ENCODE measurements around the gene KCNC3. TPM values are rescaled to one million over a fixed set of nuclear protein-coding genes. Genes with fewer than 3 reads are reported as not detected.
"Not testable (repeated sequence)": the region's sequence is repeated elsewhere in the genome, so short reads cannot be mapped to it uniquely, and the experiment has no call there.

Gene KCNC3
- total RNA-seq, 1 donor from 2014 or later, result 2.0 TPM

DNA sequence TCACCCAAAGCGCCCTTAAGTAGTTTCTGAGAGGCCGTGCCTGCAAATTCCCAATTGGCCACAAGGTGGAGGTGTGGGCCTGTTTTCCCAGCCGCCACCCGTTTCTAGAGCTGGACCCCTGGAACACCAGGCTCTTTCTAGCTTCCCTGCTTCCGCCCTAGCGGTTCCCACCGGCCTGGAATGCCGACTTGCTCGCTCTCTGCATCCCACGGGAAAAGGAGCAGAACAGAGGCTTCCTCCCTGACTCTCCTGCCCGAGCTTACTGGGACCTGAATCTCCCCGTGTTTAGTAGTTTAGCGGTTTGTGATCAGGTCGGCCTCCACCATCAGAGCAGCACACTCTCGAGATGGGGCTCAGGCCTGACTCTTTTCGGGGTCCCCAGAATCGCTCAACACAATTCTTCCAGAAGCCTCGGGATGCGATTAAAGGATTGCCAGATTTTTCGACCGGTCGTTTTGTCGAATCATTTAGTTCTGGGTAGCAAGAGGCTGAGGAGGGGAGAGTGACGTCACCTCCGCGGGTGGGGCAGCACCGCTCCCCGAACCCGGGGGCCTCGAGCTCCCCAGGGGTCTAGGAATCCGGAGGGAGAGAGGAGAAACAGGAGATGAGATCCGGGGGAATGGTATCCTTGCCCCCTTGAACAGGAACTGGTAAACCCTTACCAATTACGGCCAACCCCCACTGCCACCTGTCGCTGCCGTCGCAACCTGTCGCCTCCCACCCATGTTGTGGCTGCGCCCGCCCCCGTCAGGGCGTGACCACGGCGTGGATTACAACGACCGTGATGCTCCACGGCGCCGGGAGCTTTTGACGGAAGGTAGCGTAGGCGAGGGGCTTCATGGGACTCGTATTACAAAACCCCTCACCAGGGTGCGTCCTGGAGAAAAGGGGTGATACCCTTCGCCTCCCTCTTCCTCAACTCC lies 28.3 kb upstream of the KCNC3 start:
- intact Hi-C loops (cut with DNase I), result no loop called here
- DNase-seq (peak; percentile 87), ATAC-seq (ENCODE audit: poor library complexity) (peak; percentile 87)

DNA sequence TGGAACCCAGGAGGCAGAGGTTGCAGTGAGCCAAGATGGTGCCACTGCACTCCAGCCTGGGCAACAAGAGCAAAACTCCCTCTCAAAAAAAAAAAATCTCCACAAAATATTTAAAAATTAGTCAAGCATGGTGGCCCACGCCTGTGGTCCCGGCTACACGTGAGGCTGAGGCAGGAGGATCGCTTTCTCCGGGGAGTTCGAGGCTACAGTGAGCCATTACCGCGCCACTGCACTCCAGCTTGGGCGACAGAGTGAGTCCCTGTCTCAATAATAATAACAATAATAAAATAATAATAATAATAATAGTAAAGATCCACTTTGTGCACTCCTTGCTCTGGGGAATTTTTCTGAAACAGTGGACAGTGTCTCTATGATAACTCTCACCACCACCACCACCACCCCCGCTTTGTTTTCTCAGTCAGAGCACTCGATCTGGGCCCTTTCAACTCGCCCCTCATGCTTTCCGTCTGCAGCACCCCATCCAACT lies 27.6 kb upstream of the KCNC3 start:
- intact Hi-C loops (cut with DNase I), result no loop called here

DNA sequence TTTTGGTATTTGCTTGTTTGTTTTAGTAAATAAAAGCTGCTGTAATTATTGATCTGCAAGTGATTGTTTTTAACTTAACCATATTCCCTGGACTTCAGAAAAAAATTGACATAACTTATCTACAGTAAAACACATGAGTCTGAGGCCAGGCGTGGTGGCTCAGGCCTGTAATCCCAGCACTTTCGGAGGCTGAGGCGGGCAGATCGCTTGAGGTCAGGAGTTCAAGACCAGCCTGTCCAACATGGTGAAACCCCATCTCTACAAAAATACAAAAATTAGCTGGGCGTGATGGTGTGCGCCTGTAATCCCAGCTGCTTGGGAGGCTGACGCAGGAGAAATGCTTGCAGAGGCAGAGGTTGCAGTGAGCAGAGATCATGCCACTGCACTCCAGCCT lies 24.3 kb upstream of the KCNC3 start:
- DNase-seq; intact Hi-C loops (cut with DNase I); ATAC-seq (ENCODE audit: poor library complexity): not testable (repeated sequence)

More for the DNA sequence above, 27.6 kb upstream of the KCNC3 start:
- no peak for DNase-seq
- no peak for ATAC-seq (ENCODE audit: poor library complexity)

DNA sequence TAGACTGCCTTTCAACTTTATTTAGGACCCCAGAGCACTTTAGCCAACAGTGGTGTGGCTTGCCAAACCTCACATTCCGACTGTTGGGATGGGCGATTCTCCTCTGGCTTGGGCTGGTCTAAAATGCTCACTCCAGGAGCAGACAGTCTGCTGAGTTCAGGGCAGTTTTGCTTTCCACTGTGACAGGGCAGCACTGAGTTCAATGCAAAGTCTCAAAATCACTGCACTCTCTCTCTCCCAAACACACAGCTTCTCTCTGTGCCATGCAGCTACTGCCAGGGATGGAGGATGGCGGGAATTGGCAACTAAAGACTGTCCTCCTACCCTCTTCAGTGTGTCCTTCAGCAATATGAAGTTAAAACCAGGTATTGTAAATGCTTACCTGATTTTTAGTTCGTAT lies 23.1 kb upstream of the KCNC3 start:
- intact Hi-C loops (cut with DNase I), result no loop called here
- no peak for ATAC-seq (ENCODE audit: poor library complexity)
- DNase-seq, result no peak

DNA sequence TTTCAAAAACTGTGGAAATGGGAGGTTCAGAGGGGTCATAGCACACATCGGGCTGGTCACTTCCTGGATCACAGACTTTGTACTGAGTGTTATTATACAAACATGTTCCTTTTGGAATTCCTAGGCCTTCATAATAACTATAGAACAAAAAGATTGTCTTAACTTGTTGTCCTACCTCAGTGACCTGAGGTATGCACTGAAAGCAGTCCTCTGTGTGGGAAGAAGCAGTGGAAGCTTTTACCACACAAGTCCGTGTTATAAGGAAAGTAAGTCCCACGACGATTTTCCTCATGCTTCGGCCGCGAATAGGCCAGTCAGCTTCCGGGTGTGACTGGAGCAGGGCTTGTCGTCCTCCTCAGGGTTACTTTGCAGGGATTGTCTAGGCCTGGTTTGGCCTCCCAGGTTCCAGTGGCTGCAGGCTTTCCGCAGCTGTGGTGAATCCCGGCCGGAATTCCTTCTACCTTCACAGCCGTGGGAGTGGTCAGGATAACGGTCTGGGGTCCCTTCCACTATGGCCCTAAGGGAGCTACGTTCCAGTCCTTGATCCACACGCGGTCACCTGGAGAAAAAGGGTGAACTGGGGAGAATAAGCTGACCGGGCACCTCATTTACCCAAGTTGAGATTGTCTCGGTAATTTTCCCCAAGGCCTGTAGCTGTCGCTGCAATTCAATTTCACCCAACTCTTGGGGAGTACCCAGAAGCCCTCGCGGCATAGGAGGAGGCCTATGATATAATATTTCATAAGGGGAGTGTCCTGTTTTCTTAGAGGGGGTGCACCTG lies 20.3 kb upstream of the KCNC3 start:
- DNase-seq, result no peak
- intact Hi-C loops (cut with DNase I), result no loop called here

DNA sequence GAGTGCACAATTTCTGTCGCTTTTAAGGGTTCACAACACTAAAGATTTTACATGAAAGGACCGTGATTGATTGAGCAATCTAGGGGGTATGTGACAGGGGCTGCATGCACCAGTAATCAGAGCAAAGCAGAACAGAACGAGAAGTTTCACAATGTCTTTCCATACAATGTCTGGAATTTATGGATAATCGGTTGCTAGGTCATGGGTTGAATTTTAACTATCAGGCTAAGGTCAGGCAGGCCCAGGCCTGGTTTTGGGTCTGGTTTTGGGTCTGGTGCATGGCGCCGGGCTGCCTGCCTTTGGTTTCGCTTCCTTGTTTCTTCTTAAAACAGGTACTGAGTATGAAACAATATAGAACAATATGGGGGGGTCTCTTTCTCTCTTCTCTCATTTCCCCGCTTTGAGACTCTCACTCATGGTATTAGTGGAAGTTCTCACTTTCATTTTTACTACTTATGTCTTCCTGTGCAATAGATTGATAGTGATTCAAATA lies 18.0 kb upstream of the KCNC3 start:
- ATAC-seq (ENCODE audit: poor library complexity); DNase-seq; intact Hi-C loops (cut with DNase I): not testable (repeated sequence)

More for the DNA sequence above, 20.3 kb upstream of the KCNC3 start:
- no peak for ATAC-seq (ENCODE audit: poor library complexity)

DNA sequence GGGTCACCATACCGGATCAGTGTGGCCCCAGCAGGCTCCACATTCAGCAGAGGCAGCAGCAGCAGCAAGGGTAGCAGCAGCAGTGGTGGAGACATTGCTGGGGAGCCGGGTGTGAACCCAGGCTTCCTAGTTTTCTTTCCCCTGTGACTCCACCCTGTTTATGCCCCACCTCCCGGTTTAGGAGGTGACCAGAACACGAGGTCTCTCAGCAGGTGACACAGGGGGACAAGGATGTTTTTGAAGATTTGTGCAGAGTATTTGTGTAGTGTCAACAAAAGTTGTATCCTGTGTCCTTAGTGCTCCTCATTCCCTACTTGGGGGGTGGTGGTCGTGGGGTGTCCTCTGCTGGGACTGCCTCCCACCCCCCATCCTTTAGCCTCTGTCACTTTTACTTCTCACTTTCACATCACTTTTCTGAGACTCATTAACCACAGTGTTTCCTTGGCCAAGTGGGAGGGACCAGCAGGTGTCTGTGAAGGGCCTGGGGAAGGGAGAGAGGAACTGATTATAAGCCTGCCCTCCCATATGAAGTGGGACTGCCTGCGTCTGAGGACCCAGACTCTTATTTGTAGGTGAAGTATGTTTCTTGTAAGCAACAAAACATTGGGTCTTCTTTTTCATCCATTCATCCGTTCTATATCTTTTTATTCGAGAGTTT lies 15.6 kb upstream of the KCNC3 start:
- intact Hi-C loops (cut with DNase I), result no loop called here
- ATAC-seq (ENCODE audit: poor library complexity) (no peak), DNase-seq (no peak)

DNA sequence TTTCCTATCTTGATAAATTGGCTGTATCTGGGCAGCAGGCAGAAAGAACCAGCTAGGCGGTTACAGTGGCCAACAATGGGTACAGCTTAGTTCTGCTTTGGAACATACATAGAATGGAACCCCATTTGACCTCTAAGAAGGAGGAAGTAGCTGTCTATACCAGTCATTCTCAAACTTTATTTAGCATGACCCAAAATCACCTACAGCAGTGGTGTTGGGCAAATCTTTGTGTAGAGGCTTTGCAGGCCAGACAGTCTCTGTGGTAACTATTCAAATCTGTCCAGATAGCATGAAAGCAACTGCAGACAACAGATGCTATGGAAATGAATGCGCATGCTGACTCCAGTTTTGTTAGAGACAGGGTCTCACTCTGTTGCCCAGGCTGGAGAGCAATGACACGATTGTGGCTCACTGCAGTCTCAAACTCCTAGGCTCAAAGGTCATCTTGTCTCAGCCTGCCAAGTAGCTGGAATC lies 12.0 kb upstream of the KCNC3 start:
- intact Hi-C loops (cut with DNase I), result no loop called here
- ATAC-seq (ENCODE audit: poor library complexity) (peak; percentile 60), DNase-seq (no peak)

DNA sequence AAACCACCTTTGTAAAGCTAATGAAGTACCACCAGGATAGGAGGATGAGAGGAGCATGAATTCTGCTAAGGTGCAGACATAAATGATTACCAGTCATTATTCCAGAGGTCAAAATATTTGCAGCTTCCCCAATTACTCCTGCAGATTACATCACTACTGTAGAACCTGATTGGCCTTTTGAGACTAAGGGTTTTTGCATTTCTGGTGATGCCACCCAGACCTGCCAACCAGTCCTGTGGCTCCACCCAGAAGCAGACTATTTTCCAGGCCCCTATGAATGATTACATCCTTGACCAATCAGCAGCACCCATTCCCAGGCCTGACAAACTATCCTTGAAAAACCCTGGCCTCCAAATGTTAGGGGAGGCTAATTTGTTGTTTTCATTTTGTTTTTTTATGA lies 11.2 kb upstream of the KCNC3 start:
- DNase-seq (no peak), ATAC-seq (ENCODE audit: poor library complexity) (no peak)
- intact Hi-C loops (cut with DNase I), result no loop called here

DNA sequence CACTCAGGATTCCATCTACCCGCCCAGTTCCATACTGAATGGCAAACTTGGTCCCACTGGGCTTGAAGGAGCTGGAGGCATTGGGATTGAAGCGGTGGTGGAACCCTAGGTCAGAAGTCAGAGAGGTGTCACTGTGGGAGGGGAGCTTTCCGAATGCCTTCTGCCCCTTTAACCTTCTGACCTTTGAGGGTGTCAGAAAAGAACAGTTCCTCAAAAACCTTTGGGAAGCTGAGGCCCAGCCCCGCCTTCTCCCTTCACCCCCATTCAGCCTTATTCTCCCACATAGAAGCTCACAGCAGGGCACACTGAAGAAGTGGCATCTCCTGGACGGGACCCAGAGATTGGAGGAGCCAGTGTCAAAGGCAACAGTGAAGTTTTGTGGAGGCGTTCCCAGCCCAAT lies 7.9 kb upstream of the KCNC3 start:
- ATAC-seq (ENCODE audit: poor library complexity); intact Hi-C loops (cut with DNase I); DNase-seq: not testable (repeated sequence)

DNA sequence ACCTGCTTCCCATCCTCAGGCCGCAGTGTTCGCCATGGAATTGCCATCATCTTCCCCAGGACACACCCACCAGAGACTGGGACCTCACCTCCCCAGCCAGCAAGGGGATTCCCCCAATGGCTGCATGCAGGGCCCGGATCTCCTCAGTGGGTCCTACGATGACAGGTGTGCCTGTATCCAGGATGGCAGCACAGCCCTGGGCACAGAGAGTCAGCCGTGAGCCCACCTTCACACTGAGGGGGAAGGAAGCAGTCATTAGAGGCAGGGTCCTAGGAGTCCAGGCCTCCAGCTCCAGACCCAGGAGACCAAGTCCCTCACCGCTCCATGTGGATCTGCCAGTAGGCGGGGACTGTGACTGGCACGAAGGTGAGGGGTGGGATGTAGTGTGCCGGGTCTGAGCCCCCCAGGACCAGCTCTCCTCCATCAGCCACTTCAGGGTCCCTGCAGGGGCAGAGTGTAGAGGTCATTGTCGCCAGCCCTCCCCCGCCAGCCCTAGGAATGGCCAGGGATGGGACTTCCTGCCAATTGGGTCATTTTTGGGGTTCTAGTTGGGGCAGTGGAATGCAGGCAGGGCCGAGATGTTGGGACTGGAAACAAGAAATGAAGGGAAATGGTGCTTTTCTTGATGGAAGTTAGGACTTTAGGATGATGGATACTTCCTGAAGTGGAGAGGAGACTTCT lies 5.7 kb upstream of the KCNC3 start:
- intact Hi-C loops (cut with DNase I), result no loop called here
- ATAC-seq (ENCODE audit: poor library complexity) (no peak), DNase-seq (no peak)

DNA sequence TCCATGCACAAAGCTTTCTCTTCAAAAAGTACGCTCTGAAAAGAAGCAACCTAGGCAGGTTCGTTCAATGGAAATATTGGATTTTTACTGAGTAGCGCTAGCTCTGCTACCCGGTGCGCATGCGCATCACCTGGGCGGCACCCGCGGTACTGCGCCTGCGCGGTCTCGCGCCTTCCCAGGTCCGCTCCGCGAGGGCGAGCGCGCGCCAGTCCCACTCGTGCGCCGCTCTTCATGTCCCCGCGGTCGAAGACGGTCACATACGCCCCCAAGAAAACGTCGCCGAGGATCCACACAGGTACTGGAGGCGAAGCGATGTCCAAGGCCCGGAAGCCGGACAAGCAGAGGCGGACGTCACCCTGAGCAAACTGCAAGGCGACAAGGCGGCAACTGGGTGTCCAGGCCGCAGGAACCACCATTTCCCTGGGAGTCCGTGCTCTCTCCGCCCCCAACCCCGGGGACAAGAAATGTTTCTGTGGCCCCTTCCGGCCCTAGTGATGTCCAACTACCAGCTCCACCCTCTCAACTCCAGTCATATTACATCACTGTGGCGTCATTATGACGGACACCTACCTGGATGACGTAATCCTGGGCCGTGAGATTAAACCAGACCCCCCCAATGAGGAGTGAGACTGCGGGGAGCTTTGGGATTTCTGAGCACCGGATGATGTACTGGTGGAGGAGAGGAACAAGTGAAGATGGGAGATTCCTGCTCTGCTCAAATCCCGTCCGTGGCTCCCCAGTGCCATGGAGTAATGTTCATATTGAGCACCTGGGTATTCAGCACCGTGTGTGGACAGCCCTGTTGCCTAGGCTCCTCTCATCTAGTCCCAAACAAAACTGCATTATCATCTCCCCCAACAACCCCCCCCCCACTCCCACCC lies 4.8 kb upstream of the KCNC3 start:
- peak; percentile 87 for DNase-seq
- peak; percentile 41 for ATAC-seq (ENCODE audit: poor library complexity)
- intact Hi-C loops (cut with DNase I), result no loop called here

DNA sequence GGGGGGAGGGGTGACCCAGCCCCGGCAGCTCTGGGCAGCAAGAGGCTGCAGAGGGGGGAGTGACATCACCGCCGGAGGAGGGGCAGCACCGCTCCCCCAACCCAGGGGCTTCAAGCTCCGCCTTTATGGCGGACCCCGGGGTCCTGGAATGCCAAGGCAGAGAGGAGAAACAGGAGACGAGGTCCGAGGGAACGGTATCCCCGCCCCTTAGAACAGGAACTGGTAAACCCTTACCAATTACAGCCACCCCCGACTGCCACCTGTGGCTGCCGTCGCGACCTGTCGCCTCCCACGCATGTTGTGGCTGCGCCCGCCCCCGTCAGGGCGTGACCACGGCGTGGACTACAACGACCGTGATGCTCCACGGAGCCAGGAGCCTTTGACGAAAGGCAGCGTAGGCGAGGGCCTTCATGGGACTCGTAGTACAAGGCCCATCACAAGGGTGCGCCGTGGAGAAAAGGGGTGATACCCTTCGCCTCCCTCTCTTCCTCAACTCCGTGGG lies 4.1 kb upstream of the KCNC3 start:
- intact Hi-C loops (cut with DNase I), result no loop called here
- DNase-seq, result peak; percentile 94
- ATAC-seq (ENCODE audit: poor library complexity), result peak; percentile 69

DNA sequence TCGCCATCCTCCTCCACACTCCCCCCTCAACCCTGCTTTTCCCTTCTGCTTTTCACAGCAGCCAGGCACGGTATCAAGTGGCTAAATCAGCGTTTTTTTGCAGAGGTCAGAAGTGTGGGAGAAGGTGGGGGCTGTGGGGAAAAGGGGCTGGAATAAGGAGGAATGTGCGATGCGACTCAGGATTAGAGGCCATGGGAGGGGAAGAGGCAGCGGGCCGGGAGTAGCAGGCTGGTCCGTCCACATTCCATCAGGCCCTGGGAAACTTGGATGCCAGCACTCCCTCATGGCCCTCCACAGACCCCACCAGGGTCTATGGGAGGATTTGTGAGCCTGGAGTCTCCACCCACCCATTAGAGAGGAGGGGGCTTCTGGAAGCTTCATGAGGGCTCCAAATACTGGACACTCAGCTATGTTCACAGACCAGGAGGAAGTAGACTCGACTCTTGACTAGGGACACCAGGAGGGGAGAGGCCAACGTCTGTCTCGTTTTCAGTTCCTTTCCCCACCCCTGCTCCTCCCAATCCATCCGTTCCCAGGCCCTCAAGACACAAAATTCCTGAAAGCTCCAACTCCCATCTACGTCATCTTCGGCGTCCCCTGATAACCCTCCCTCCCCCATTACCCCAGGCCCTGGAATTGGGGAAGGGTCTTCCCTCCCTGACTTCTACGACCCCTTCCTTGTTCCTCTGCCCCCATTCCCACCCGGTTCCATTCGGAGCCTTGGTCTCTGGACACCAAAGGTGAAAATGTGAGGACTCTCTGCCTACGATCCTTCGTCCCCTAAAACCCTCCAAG lies 3.3 kb upstream of the KCNC3 start:
- ATAC-seq (ENCODE audit: poor library complexity) (no peak), DNase-seq (no peak)
- intact Hi-C loops (cut with DNase I), result no loop called here

DNA sequence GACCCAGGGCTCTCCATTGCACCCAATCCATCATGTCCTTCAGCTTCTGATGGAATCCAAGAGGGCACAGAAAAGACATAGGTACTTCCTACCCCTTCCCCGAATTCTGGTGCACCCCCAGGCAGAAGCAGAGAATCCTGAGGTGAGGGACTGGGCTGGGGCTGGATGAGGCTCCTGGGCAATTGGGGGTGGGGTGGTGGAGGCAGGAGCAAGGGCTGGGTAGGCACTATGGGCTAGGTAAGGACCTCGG lies 2.7 kb upstream of the KCNC3 start:
- no peak for DNase-seq
- no peak for ATAC-seq (ENCODE audit: poor library complexity)
- intact Hi-C loops (cut with DNase I), result no loop called here

DNA sequence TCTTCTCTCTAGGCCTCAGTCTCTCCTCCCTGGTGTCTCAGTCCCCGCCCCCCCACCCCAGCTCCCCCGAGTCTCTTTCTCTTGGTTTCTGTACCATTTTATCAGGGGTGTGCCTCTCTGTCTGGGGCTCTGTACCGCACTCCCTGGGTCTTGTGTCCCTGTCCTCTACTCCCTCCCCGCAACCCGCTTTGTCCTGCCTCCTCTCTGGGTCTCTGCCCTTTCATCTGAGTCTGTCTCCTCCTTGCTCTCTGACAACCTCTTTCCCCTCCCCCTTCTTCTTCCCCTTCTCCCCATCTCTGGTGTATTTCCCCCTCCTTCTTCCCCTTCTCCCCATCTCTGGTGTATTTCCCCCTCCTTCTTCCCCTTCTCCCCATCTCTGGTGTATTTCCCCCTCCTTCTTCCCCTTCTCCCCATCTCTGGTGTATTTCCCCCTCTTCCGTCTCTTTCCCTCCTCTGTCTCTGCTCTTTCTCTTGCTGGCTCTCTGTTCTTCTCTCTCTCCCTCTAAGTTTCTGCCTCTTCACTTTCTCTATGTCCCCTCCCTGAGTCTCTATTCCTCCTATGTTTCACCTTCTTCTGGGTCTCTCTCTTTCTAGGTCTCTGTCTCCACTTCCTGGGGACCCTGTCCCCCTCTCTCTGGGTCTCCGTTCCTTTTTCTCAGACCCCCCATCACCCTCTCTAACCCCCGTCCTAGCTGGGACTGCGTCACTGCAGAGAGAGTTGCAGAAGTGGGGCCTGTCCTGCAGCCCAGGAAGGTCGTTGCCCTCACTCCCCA lies 2.2 kb upstream of the KCNC3 start:
- ATAC-seq (ENCODE audit: poor library complexity), result no peak
- intact Hi-C loops (cut with DNase I), result no loop called here
- no peak for DNase-seq

All from Right ventricle myocardium superior (tissue), 1 donor.